ENCODE measurements around the gene USP48. TPM values are rescaled to one million over a fixed set of nuclear protein-coding genes. Genes with fewer than 3 reads are reported as not detected.

USP48 gene
- total and polyA plus RNA-seq, 2 of the 13 experiments (the other 11 are each of a cell fraction or from before 2014, with no cell fraction given), result 30.4 to 30.7 TPM

DNA sequence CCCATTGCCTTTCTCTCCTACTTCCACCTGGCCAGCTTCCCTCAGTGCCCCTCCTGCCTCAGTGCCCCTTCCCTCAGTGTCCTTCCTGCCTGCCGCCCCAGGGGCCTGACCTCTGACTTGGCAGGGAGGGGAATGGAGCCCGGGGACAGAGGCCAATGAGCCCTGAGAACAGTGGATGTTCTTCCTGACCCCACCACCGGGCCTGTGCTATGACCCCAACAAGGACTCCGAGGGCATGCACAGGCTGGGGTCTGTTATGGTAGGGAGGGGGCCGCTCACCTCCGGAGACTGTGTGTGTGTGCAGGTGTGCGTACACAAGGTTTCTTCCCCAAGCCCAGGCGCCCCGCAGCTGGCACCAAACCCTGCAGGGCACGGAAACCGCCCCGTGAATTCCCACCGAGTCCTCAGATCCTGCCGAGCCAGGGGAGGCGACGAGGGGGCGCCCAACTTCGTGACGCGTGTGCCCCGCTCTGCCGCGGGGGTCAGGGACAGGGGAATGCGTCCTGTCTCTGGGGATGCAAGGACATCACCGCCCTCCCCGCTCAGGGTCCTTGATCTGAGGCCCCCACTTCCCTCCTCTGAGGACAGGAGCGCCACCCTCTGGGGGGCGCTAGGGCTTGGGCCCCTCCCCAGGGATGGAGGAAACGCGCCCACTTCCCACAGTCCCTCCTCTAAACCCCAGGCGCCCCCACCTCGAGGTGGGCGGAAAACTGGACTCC, 114.6 kb downstream of the USP48 start (continued):
- no peak for TF ChIP-seq HOXA7 (CRISPR knock-in tag; IDR thresholded peaks at IDR 0.05)
- TF ChIP-seq ZFX (CRISPR knock-in tag; IDR thresholded peaks at IDR 0.05; ENCODE audit: low read depth), result peak; percentile 6; the same call in 1 of the 2 replicates
- no peak for TF ChIP-seq SP140L (CRISPR knock-in tag; IDR thresholded peaks at IDR 0.05; ENCODE audit: borderline replicate concordance)
- no peak for TF ChIP-seq SOX6 (IDR thresholded peaks at IDR 0.05)
- peak; percentile 41 for TF ChIP-seq SOX6 (CRISPR knock-in tag; IDR thresholded peaks at IDR 0.05)
- no peak for TF ChIP-seq ZSCAN31 (CRISPR knock-in tag; IDR thresholded peaks at IDR 0.05; ENCODE audit: low read depth)
- no peak for TF ChIP-seq AKAP8 (CRISPR knock-in tag; IDR thresholded peaks at IDR 0.05)
- TF ChIP-seq, protein P1, sequence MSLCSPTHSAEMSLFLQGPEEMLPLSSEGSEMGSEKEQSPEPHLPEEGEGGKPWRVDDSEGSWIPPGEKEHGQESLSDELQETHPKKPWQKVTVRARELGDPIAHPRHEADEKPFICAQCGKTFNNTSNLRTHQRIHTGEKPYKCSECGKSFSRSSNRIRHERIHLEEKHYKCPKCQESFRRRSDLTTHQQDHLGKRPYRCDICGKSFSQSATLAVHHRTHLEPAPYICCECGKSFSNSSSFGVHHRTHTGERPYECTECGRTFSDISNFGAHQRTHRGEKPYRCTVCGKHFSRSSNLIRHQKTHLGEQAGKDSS (CRISPR knock-in tag; IDR thresholded peaks at IDR 0.05; ENCODE audit: borderline replicate concordance, low read depth), result no peak; the same call in 1 of the 2 replicates
- no peak for TF ChIP-seq ZBTB34 (CRISPR knock-in tag; IDR thresholded peaks at IDR 0.05)
- no peak for TF ChIP-seq ZNF761 (CRISPR knock-in tag; conservative IDR thresholded peaks at IDR 0.05)
- TF ChIP-seq, protein P2, sequence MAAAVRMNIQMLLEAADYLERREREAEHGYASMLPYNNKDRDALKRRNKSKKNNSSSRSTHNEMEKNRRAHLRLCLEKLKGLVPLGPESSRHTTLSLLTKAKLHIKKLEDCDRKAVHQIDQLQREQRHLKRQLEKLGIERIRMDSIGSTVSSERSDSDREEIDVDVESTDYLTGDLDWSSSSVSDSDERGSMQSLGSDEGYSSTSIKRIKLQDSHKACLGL (CRISPR knock-in tag; IDR thresholded peaks at IDR 0.05), result peak; percentile 43; the same call in 1 of the 2 replicates
- no peak for TF ChIP-seq POLR2A (IDR thresholded peaks at IDR 0.05; ENCODE audit: insufficient read depth in 1 of 2, low read depth in 2 of 2, low read length in 2 of 2)
- TF ChIP-seq SRY (CRISPR knock-in tag; IDR thresholded peaks at IDR 0.05), result no peak
- TF ChIP-seq ZNF274 (CRISPR knock-in tag; IDR thresholded peaks at IDR 0.05), result no peak
- no peak for TF ChIP-seq CEBPB (IDR thresholded peaks at IDR 0.05; ENCODE audit: borderline replicate concordance, low read depth, low read length)
- TF ChIP-seq, protein P3, sequence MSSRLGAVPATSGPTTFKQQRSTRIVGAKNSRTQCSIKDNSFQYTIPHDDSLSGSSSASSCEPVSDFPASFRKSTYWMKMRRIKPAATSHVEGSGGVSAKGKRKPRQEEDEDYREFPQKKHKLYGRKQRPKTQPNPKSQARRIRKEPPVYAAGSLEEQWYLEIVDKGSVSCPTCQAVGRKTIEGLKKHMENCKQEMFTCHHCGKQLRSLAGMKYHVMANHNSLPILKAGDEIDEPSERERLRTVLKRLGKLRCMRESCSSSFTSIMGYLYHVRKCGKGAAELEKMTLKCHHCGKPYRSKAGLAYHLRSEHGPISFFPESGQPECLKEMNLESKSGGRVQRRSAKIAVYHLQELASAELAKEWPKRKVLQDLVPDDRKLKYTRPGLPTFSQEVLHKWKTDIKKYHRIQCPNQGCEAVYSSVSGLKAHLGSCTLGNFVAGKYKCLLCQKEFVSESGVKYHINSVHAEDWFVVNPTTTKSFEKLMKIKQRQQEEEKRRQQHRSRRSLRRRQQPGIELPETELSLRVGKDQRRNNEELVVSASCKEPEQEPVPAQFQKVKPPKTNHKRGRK (CRISPR knock-in tag; IDR thresholded peaks at IDR 0.05), result no peak
- TF ChIP-seq SIN3A (IDR thresholded peaks at IDR 0.05; ENCODE audit: borderline replicate concordance, low read depth, low read length), result peak; percentile 46; the same call in 1 of the 2 replicates
- TF ChIP-seq CENPT (CRISPR knock-in tag; IDR thresholded peaks at IDR 0.05; ENCODE audit: low read depth), result no peak
- no peak for TF ChIP-seq ZBTB37 (CRISPR knock-in tag; IDR thresholded peaks at IDR 0.05)
- TF ChIP-seq ZNF792 (CRISPR knock-in tag; IDR thresholded peaks at IDR 0.05), result no peak
- no peak for TF ChIP-seq TAF15 (IDR thresholded peaks at IDR 0.05; ENCODE audit: low read depth, low read length, poor library complexity, severe bottlenecking)
- TF ChIP-seq YEATS4 (CRISPR knock-in tag; IDR thresholded peaks at IDR 0.05; ENCODE audit: borderline replicate concordance), result no peak
